ENCODE results near the gene GAGE12G. TPM values are rescaled to one million over a fixed set of nuclear protein-coding genes. Genes with fewer than 3 reads are reported as not detected.

Gene GAGE12G
- total RNA-seq, 4 donors from 2014 or later = not detected

DNA sequence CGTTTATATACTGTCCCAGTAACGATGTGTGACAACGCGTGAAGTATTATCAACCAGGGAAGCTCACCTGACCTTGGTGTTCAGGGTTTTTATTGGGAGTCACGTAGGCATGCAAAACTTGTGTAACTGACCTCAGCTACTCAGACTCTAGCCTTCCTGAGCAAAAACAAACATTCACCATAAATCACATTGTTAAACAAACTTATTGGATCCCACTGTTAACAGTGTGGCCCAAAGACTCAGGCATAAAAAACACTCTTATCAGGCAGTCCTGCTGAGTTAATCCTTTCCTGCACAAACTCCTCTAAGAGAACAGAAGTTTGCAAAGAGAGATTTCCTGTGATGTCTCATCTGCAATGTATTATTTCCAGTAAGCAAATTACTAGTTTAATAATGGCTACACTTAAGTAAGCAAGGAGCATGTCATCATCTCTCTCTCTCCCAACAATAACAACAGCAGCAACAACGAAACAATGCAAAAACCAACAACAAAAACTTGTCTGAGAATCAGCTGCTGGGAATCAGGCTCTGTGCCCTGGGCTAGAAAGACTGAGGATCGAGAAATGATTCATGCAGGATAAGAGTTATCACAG, 40.6 kb downstream of the GAGE12G start:
- DNase-seq (ENCODE audit: low spot score in 2 of 2) = no peak
- no peak for TF ChIP-seq POLR2A (IDR thresholded peaks at IDR 0.05)
- TF ChIP-seq CTCF (IDR thresholded peaks at IDR 0.05) = no peak
- no peak overlapping the region for H3K4me3 ChIP-seq (ENCODE audit: low read depth, poor library complexity, severe bottlenecking)
- WGBS, 2 donors = 47 to 67% methylated on average over 7 of the region's 7 CpGs
- intact Hi-C loops (cut with DNase I; ENCODE audit: low total_unique reads) = no loop called here

DNA sequence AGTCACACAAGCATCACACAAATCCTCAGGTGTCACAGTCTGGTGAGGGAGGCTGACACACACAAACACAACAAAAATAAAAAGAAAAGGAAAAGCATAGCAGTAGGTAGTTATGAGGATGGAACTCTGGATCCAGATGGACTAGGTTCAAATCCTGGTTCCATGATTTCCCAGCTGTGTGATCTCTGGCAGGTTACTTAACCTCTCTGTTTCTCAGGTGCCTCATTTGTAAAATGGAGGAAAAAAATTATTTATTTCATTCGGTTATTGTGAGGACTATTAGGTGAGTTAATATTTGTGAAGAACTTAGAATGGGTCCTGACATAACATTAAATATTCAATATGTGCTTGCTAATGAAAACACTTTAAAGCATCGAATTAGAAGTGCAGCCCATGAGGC, 48.4 kb downstream of the GAGE12G start:
- no peak overlapping the region for H3K4me3 ChIP-seq (ENCODE audit: low read depth, poor library complexity, severe bottlenecking)
- WGBS, 2 donors = 80 to 89% methylated on average over 2 of the region's 2 CpGs
- TF ChIP-seq CTCF (IDR thresholded peaks at IDR 0.05) (no peak), POLR2A (IDR thresholded peaks at IDR 0.05) (no peak)
- DNase-seq (ENCODE audit: low spot score in 2 of 2) = no peak
- intact Hi-C loops (cut with DNase I; ENCODE audit: low total_unique reads) = no loop called here

Other genes starting within 250 kb of the GAGE12G start
- not detected for gene GAGE12J, start 248.4 kb upstream of the GAGE12G start, total RNA-seq
- gene GAGE13, start 238.8 kb upstream of the GAGE12G start, total RNA-seq = not detected
- gene GAGE12C, start 38.2 kb upstream of the GAGE12G start, total RNA-seq = not detected
- not detected for gene GAGE12D, start 28.7 kb upstream of the GAGE12G start, total RNA-seq
- not detected for gene GAGE12E, start 19.1 kb upstream of the GAGE12G start, total RNA-seq
- gene GAGE12F, start 9.6 kb upstream of the GAGE12G start, total RNA-seq = not detected
- not detected for gene GAGE12H, start 9.5 kb downstream of the GAGE12G start, total RNA-seq
- gene GAGE2A, start 19.1 kb downstream of the GAGE12G start, total RNA-seq = not detected
- gene GAGE1, start 28.6 kb downstream of the GAGE12G start, total RNA-seq = not detected
- not detected for gene PAGE1, start 125.6 kb downstream of the GAGE12G start, total RNA-seq